H1 (cell line): ENCODE results near the gene ZNF486. TPM values are rescaled to one million over a fixed set of nuclear protein-coding genes. Genes with fewer than 3 reads are reported as not detected.

Source experiments
- CTCF ChIA-PET: fragments of 300-600 bp; sonication (Branson Sonifier 250); formaldehyde crosslinking; loops from one replicate; lab custom pipeline; 2021; ENCODE audit not compliant: partially characterized antibody; lab: Charles Lee
- POLR2A ChIA-PET: fragments of 300-600 bp; sonication (Branson Sonifier 250); formaldehyde crosslinking; loops from one replicate; lab custom pipeline; 2021; ENCODE audit warnings: inconsistent platforms; ENCODE audit not compliant: partially characterized antibody; lab: Charles Lee
- DNase-seq, 2 experiments: peaks; one replicate each; pipeline versions ENCODE4 v3.0.0 to v3.0.0-alpha.2; 2010 to 2022; ENCODE audit warnings: low spot score in 2 of 2, low read depth in 1 of 2, mixed read lengths in 1 of 2
- FAIRE-seq: peaks from 2 replicates; lab custom pipeline; 2011; peaks lifted over from hg19 to GRCh38; lab: Jason Lieb, UNC
- H2AFZ ChIP-seq: 2 replicates; pipeline ENCODE4 v1.8.1; 2012; ENCODE audit warnings: low read length, inconsistent platforms
- H2AK5ac ChIP-seq: 2 replicates; pipeline ENCODE4 v1.6.1; 2013; ENCODE audit warnings: low read depth, low read length
- H2BK120ac ChIP-seq: replicated peaks from 2 replicates; pipeline ENCODE3; 2013; ENCODE audit warnings: low read depth, low read length, inconsistent platforms
- H2BK12ac ChIP-seq: 2 replicates; pipeline ENCODE4 v1.6.1; 2013; ENCODE audit warnings: low read depth, low read length
- H2BK15ac ChIP-seq: 2 replicates; pipeline ENCODE4 v1.6.1; 2013; ENCODE audit warnings: low read length
- H2BK20ac ChIP-seq: 2 replicates; pipeline ENCODE4 v1.6.1; 2013; ENCODE audit warnings: low read length
- H2BK5ac ChIP-seq: 2 replicates; pipeline ENCODE4 v1.6.1; 2013; ENCODE audit warnings: low read depth, low read length
- H3K14ac ChIP-seq: 2 replicates; pipeline ENCODE4 v1.6.1; 2013; ENCODE audit warnings: inconsistent platforms; ENCODE audit not compliant: insufficient read length
- H3K18ac ChIP-seq: 2 replicates; pipeline ENCODE4 v1.6.1; 2013; ENCODE audit warnings: low read length; ENCODE audit errors: extremely low read depth
- H3K23ac ChIP-seq: 2 replicates; pipeline ENCODE4 v1.6.1; 2013; ENCODE audit warnings: inconsistent platforms; ENCODE audit not compliant: insufficient read length
- H3K23me2 ChIP-seq: 2 replicates; pipeline ENCODE4 v1.6.1; 2013; ENCODE audit warnings: low read depth, low read length
- H3K27ac ChIP-seq: 2 replicates; pipeline ENCODE4 v1.6.1; 2011; ENCODE audit warnings: low read depth, low read length, inconsistent platforms
- H3K27me3 ChIP-seq, 4 experiments: replicated peaks in 1 of 4; 1 replicate in 1 of 4; 2 replicates in 3 of 4; pipeline versions ENCODE4 v1.6.1 to v1.8.1; 2011 to 2013; ENCODE audit warnings: low read length in 3 of 4, mild to moderate bottlenecking in 3 of 4, inconsistent platforms in 2 of 4, mixed read lengths in 2 of 4, moderate library complexity in 1 of 4; ENCODE audit not compliant: control insufficient read depth in 3 of 4, insufficient read depth in 3 of 4; ENCODE audit errors: extremely low read depth in 1 of 4
- H3K36me3 ChIP-seq, 4 experiments: 2 replicates each; pipeline versions ENCODE4 v1.6.1 to v1.8.1; 2011 to 2013; ENCODE audit warnings: mild to moderate bottlenecking in 4 of 4, low read length in 3 of 4, moderate library complexity in 2 of 4, control low read depth in 1 of 4, inconsistent platforms in 1 of 4; ENCODE audit not compliant: insufficient read depth in 4 of 4, control insufficient read depth in 2 of 4
- H3K4ac ChIP-seq: replicated peaks from 2 replicates; pipeline ENCODE3; 2013; ENCODE audit warnings: low read length, low read depth, mixed read lengths, inconsistent platforms; ENCODE audit not compliant: insufficient read length
- H3K4me1 ChIP-seq, 4 experiments: replicated peaks in 1 of 4; 1 replicate in 1 of 4; 2 replicates in 3 of 4; pipeline versions ENCODE4 v1.6.1 to v1.8.1; 2011 to 2013; ENCODE audit warnings: low read length in 3 of 4, inconsistent platforms in 2 of 4, mixed read lengths in 1 of 4; ENCODE audit not compliant: insufficient read depth in 4 of 4, control insufficient read depth in 3 of 4
- H3K4me2 ChIP-seq, 2 experiments: 2 replicates each; pipeline versions ENCODE4 v1.6.1 to v1.8.1; 2011 to 2013; ENCODE audit warnings: low read depth in 2 of 2, low read length in 2 of 2, control low read depth in 1 of 2, inconsistent platforms in 1 of 2, mild to moderate bottlenecking in 1 of 2; ENCODE audit not compliant: insufficient read depth in 1 of 2
- H3K4me3 ChIP-seq, 4 experiments: fragments of 200-600, 300-600 bp in 1 of 4; sonication (generic), shearing (Covaris generic), sonication (Bioruptor Twin) in 1 of 4; 2 replicates each; pipeline versions ENCODE4 v1.5.1 to v1.8.1; 2011 to 2016; ENCODE audit warnings: low read length in 4 of 4, low read depth in 3 of 4, control low read depth in 2 of 4, inconsistent platforms in 2 of 4, mild to moderate bottlenecking in 2 of 4, mixed read lengths in 1 of 4, moderate library complexity in 1 of 4; ENCODE audit not compliant: insufficient read depth in 2 of 4; ENCODE audit errors: extremely low read depth in 1 of 4
- H3K56ac ChIP-seq: replicated peaks from 2 replicates; pipeline ENCODE3; 2013; ENCODE audit warnings: low read depth, mild to moderate bottlenecking, mixed read lengths, low read length, inconsistent platforms; ENCODE audit not compliant: insufficient read length
- H3K79me1 ChIP-seq: 2 replicates; pipeline ENCODE4 v1.6.1; 2013; ENCODE audit warnings: low read depth, low read length, control low read depth
- H3K79me2 ChIP-seq, 2 experiments: 2 replicates each; pipeline versions ENCODE4 v1.6.1 to v1.8.1; 2012 to 2013; ENCODE audit warnings: low read length in 2 of 2, mild to moderate bottlenecking in 2 of 2, inconsistent platforms in 1 of 2; ENCODE audit not compliant: insufficient read depth in 2 of 2, control insufficient read depth in 1 of 2
- H3K9ac ChIP-seq, 4 experiments: replicated peaks in 1 of 4; 1 replicate in 1 of 4; 2 replicates in 3 of 4; pipeline versions ENCODE4 v1.6.1 to v1.8.1; 2011 to 2013; ENCODE audit warnings: low read depth in 3 of 4, low read length in 3 of 4, control low read depth in 2 of 4, mild to moderate bottlenecking in 2 of 4, moderate library complexity in 2 of 4, inconsistent platforms in 1 of 4; ENCODE audit errors: extremely low read depth in 1 of 4
- H3K9me3 ChIP-seq, 2 experiments: 2 replicates each; pipeline versions ENCODE4 v1.6.1 to v1.8.1; 2012 to 2013; ENCODE audit warnings: mild to moderate bottlenecking in 2 of 2, moderate library complexity in 2 of 2, control low read depth in 1 of 2, inconsistent platforms in 1 of 2, low read depth in 1 of 2, low read length in 1 of 2, mixed read lengths in 1 of 2; ENCODE audit not compliant: insufficient read depth in 2 of 2
- H4K20me1 ChIP-seq, 2 experiments: replicated peaks in 1 of 2; 2 replicates each; pipeline versions ENCODE3 to v1.8.1; 2011 to 2013; ENCODE audit warnings: inconsistent platforms in 2 of 2, low read length in 2 of 2, mild to moderate bottlenecking in 1 of 2; ENCODE audit not compliant: insufficient read depth in 2 of 2, control insufficient read depth in 1 of 2
- H4K5ac ChIP-seq: 2 replicates; pipeline ENCODE4 v1.6.1; 2013; ENCODE audit warnings: low read length, low read depth, mixed read lengths, inconsistent platforms; ENCODE audit not compliant: insufficient read length
- H4K8ac ChIP-seq: 2 replicates; pipeline ENCODE4 v1.8.0; 2013; ENCODE audit warnings: mild to moderate bottlenecking, moderate library complexity, low read length, inconsistent platforms; ENCODE audit not compliant: insufficient read depth; ENCODE audit errors: extremely low read depth
- H4K91ac ChIP-seq: replicated peaks from 2 replicates; pipeline ENCODE3; 2013; ENCODE audit warnings: low read length, mixed read lengths, inconsistent platforms; ENCODE audit not compliant: insufficient read length
- ATF3 ChIP-seq: IDR thresholded peaks from 2 replicates; pipeline ENCODE4 v1.6.1; 2011; ENCODE audit warnings: low read depth, mild to moderate bottlenecking, low read length; ENCODE audit not compliant: insufficient read depth
- CBX8 ChIP-seq: fragments of 300-800, 300-1000 bp; sonication (generic); IDR thresholded peaks from 2 replicates; pipeline ENCODE4 v1.7.1; 2016; ENCODE audit warnings: low read depth, low read length, borderline replicate concordance
- EGR1 ChIP-seq: IDR thresholded peaks from 2 replicates; pipeline ENCODE4 v1.6.1; 2011; ENCODE audit warnings: low read depth, low read length, borderline replicate concordance
- GTF2F1 ChIP-seq: IDR thresholded peaks from 2 replicates; pipeline ENCODE4 v1.6.1; 2012; ENCODE audit warnings: low read depth, low read length, improper control_type of control experiment, borderline replicate concordance
- HDAC2 ChIP-seq, 2 experiments: fragments of 300-600 bp in 1 of 2; sonication (generic) in 1 of 2; IDR thresholded peaks; 2 replicates each; pipeline ENCODE4 v1.6.1; 2011 to 2012; ENCODE audit warnings: low read depth in 2 of 2, low read length in 2 of 2, mild to moderate bottlenecking in 2 of 2, moderate library complexity in 2 of 2, borderline replicate concordance in 1 of 2, inconsistent platforms in 1 of 2
- KDM5A ChIP-seq: fragments of 200-600 bp; IDR thresholded peaks from 2 replicates; pipeline ENCODE4 v1.7.1; 2012; ENCODE audit warnings: mild to moderate bottlenecking, low read length, inconsistent platforms, mixed read lengths
- MAFK ChIP-seq: IDR thresholded peaks from 2 replicates; pipeline ENCODE4 v1.6.1; 2012; ENCODE audit warnings: low read depth, mild to moderate bottlenecking, improper control_type of control experiment, low read length
- MAX ChIP-seq: IDR thresholded peaks from 2 replicates; pipeline ENCODE4 v1.6.1; 2012; ENCODE audit warnings: inconsistent platforms
- RAD21 ChIP-seq, 2 experiments: IDR thresholded peaks in 1 of 2; conservative IDR thresholded peaks in 1 of 2; 2 replicates each; pipeline ENCODE4 v1.6.1; 2011; ENCODE audit warnings: low read depth in 2 of 2, low read length in 2 of 2, improper control_type of control experiment in 1 of 2, inconsistent platforms in 1 of 2, mild to moderate bottlenecking in 1 of 2, moderate library complexity in 1 of 2
- TAF1 ChIP-seq: IDR thresholded peaks from 2 replicates; pipeline ENCODE4 v1.6.1; 2011; ENCODE audit warnings: mild to moderate bottlenecking, low read depth, low read length
- USF2 ChIP-seq: IDR thresholded peaks from 2 replicates; pipeline ENCODE4 v1.6.1; 2011; ENCODE audit warnings: low read length, improper control_type of control experiment
- YY1 ChIP-seq: IDR thresholded peaks from 2 replicates; pipeline ENCODE4 v1.6.1; 2011; ENCODE audit warnings: low read depth, mild to moderate bottlenecking, low read length
- WGBS, 2 experiments: shearing (Covaris generic) in 1 of 2; methylation state at CpG; one replicate each; pipeline versions ENCODE4 v1.1.6 to v1.1.7; 2013 to 2015; ENCODE audit warnings: low lambda C conversion rate in 2 of 2, mixed read lengths in 2 of 2, inconsistent platforms in 1 of 2, low coverage in 1 of 2, missing lambda C conversion rate in 1 of 2; ENCODE audit not compliant: insufficient replicate concordance in 2 of 2, insufficient coverage in 1 of 2, insufficient read length in 1 of 2; ENCODE audit errors: extremely low coverage in 1 of 2, missing lambda C conversion rate in 1 of 2; 5-methylcytosine and 5-hydroxymethylcytosine counted together
- polyA plus RNA-seq, 7 experiments: library from polyadenylated mRNA; depleted of rRNA in 3 of 7; stranded (reverse) in 5 of 7; unstranded in 2 of 7; fragments of >200 nt in 5 of 7; fragments of 200-250 nt in 2 of 7; gene quantifications; 1 replicate in 5 of 7; 2 replicates in 1 of 7; 4 replicates in 1 of 7; pipeline versions ENCODE4 v1.2.1 to v1.2.3, GENCODE V29; 2011 to 2013; ENCODE audit warnings: missing spikeins in 2 of 7, mixed read lengths in 2 of 7
- total RNA-seq: library from RNA; stranded (reverse); fragmentation: NEBNext Ultra II Directional; extraction: Animal tissue kit (Norgen Biotek cat#: 25700); gene quantifications from 2 replicates; pipeline ENCODE4 v1.2.1, GENCODE V29; 2021

The ZNF486 gene
- total and polyA plus RNA-seq, 2 of the 8 experiments (the other 6 are each of a cell fraction or from before 2014, with no cell fraction given) = 10.7 to 23.4 TPM

GRCh38 chr19:20209051-20209450 lies 42.0 kb downstream of the ZNF486 start:
- Histone ChIP-seq H4K20me1 (peaks cover 0 to 2% of the 10 kb centered on the region in 2 experiments), H2BK15ac (no peak overlapping the region), H3K36me3 (peaks cover 0 to 18% (median 3%) of the 10 kb centered on the region in 4 experiments; a peak in 4 of 8 replicates), H2AFZ (no peak overlapping the region), H3K23me2 (no peaks in the 10 kb centered on the region), H3K23ac (no peak overlapping the region), H3K9me3 (no peaks in the 10 kb centered on the region), H3K4ac (no peak overlapping the region), H3K79me2 (no peaks in the 10 kb centered on the region; a peak in 1 of 4 replicates), H3K79me1 (no peaks in the 10 kb centered on the region), H2BK5ac (no peak overlapping the region), H2BK120ac (no peak overlapping the region), H3K4me2 (no peak overlapping the region), H3K18ac (no peak overlapping the region), H3K4me3 (no peak overlapping the region), H3K14ac (no peak overlapping the region), H4K5ac (no peak overlapping the region), H2AK5ac (no peak overlapping the region), H2BK20ac (no peak overlapping the region), H4K91ac (no peak overlapping the region), H3K27me3 (no peaks in the 10 kb centered on the region), H3K56ac (no peak overlapping the region), H4K8ac (no peak overlapping the region), H3K4me1 (no peaks in the 10 kb centered on the region), H3K27ac (no peak overlapping the region), H3K9ac (no peak overlapping the region), H2BK12ac (no peak overlapping the region)
- ChIA-PET POLR2A (interaction anchor here (0.7 to 2.0 kb wide), 6 partner anchors 10 to 19 kb away, joined by 3 to 5 read pairs (median 4); no protein-coding TSS in a partner anchor), CTCF (no interaction called here)
- DNase-seq (no peak), FAIRE-seq (no peak)
- 96% methylated on average over 2 of the region's 2 CpGs; no CpG with 5 or more reads in 1 of the 2 experiments for WGBS, 2 experiments
- TF ChIP-seq KDM5A (no peak), GTF2F1 (no peak), USF2 (no peak), CBX8 (no peak), TAF1 (no peak), MAFK (no peak), HDAC2 (IDR thresholded peaks at IDR 0.05; ENCODE audit: borderline replicate concordance in 1 of 2, low read depth in 2 of 2, low read length in 2 of 2) (no peak), ATF3 (no peak), EGR1 (no peak), RAD21 (IDR thresholded peaks at IDR 0.05 in 1 of 2, conservative IDR thresholded peaks at IDR 0.05 in 1 of 2; ENCODE audit: low read depth in 2 of 2, low read length in 2 of 2) (no peak), MAX (no peak), YY1 (no peak)
